Endodermal cell (in vitro differentiated cells): Measurements from ENCODE around the gene CNNM4. TPM values are rescaled to one million over a fixed set of nuclear protein-coding genes. Genes with fewer than 3 reads are reported as not detected.

ENCODE experiments used
- DNase-seq: peaks from one replicate; pipeline ENCODE4 v3.0.0-alpha.2; 2017
- H3K27ac ChIP-seq: 2 replicates; pipeline ENCODE4 v1.5.1; 2013; ENCODE audit warnings: mild to moderate bottlenecking, low read depth, low read length, moderate library complexity
- H3K27me3 ChIP-seq: 2 replicates; pipeline ENCODE4 v1.6.1; 2013; ENCODE audit warnings: mild to moderate bottlenecking, low read length, moderate library complexity; ENCODE audit not compliant: insufficient read depth, control insufficient read depth, poor library complexity, severe bottlenecking
- H3K36me3 ChIP-seq: 2 replicates; pipeline ENCODE4 v1.7.0; 2013; ENCODE audit warnings: mild to moderate bottlenecking, low read length, moderate library complexity; ENCODE audit not compliant: control insufficient read depth, insufficient read depth
- H3K4me1 ChIP-seq: one replicate; pipeline ENCODE4 v1.7.0; 2013; ENCODE audit warnings: low read length; ENCODE audit not compliant: control insufficient read depth, insufficient read depth
- H3K4me3 ChIP-seq: 2 replicates; pipeline ENCODE4 v1.5.1; 2013; ENCODE audit warnings: mild to moderate bottlenecking, low read length, moderate library complexity
- H3K9ac ChIP-seq: 2 replicates; pipeline ENCODE4 v1.6.1; 2013; ENCODE audit warnings: mild to moderate bottlenecking, low read length, moderate library complexity; ENCODE audit not compliant: poor library complexity, severe bottlenecking; ENCODE audit errors: extremely low read depth
- H3K9me3 ChIP-seq: 2 replicates; pipeline ENCODE4 v1.6.1; 2013; ENCODE audit warnings: mild to moderate bottlenecking, low read length, moderate library complexity; ENCODE audit not compliant: control insufficient read depth
- H3K27ac Mint-ChIP-seq: 2 replicates; pipeline ENCODE4 v1.8.0; 2020; ENCODE audit warnings: mixed read lengths
- H3K27me3 Mint-ChIP-seq: 2 replicates; pipeline ENCODE4 v1.8.0; 2021; ENCODE audit warnings: mild to moderate bottlenecking, mixed read lengths; ENCODE audit not compliant: insufficient read depth
- H3K36me3 Mint-ChIP-seq: 2 replicates; pipeline ENCODE4 v1.8.0; 2020; ENCODE audit warnings: low read depth, mixed read lengths
- H3K4me1 Mint-ChIP-seq: 2 replicates; pipeline ENCODE4 v1.8.0; 2020; ENCODE audit warnings: mixed read lengths
- H3K4me3 Mint-ChIP-seq: 2 replicates; pipeline ENCODE4 v1.8.0; 2020; ENCODE audit warnings: mild to moderate bottlenecking, moderate library complexity, mixed read lengths
- H3K9me3 Mint-ChIP-seq: 2 replicates; pipeline ENCODE4 v1.8.0; 2020; ENCODE audit warnings: mild to moderate bottlenecking, mixed read lengths
- WGBS, 2 experiments: methylation state at CpG; one replicate each; pipeline versions ENCODE4 v1.1.5 to v1.1.7; 2013; ENCODE audit warnings: missing lambda C conversion rate in 2 of 2, mixed read lengths in 1 of 2; ENCODE audit not compliant: insufficient coverage in 1 of 2, insufficient read length in 1 of 2; 5-methylcytosine and 5-hydroxymethylcytosine counted together
- total RNA-seq, 2 donors: library from RNA; stranded (reverse); fragmentation: NEBNext Ultra II Directional in 1 of 2; extraction: Animal tissue kit (Norgen Biotek cat#: 25700) in 1 of 2; gene quantifications; 2 replicates in 1 of 2; 3 replicates in 1 of 2; pipeline ENCODE4 v1.2.1, GENCODE V29; 2021
- TF ChIP-seq, protein P1 (sequence below): fragments of 200-600 bp; sonication (generic); conservative IDR thresholded peaks from 2 replicates; pipeline ENCODE4 v1.5.0; 2021; ENCODE audit warnings: antibody characterized with exemption, mild to moderate bottlenecking

CNNM4 gene
- total RNA-seq, 2 donors from 2014 or later: 22.3 to 27.5 TPM

DNA sequence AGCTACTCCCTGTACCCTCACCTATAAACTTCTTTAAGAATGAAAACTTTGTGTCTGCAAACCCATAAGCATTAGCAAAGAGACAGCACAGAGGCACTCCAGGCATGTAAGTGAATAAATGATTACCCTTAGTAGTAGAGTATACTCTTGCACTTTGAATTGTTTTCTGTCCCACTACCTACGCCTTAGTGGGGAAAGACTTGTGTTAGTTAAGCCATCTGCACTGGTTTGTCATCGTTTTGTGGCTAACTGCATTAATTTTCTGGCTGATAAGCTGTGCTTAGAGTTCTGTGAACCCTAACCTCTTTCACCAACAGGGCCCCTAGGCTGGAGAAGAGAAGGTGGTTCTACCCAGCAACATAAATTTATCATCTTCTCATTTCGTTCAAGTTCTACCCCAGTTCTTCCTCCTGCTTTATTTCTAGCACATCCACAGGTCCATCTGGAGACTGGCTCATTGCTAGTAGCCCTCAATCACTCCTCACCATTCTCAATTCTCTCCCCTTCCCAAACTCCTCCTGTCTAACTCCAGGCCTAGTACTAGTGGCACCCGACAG lies 21.5 kb upstream of the CNNM4 start:
- no peaks in the 10 kb centered on the region for H3K4me1 ChIP-seq
- H3K27ac Mint-ChIP-seq: peak overlapping the region; percentile 98
- no peaks in the 10 kb centered on the region for H3K27me3 Mint-ChIP-seq
- peaks cover 20% of the 10 kb centered on the region for H3K4me1 Mint-ChIP-seq
- no peaks in the 10 kb centered on the region for H3K9me3 Mint-ChIP-seq
- peak overlapping the region; percentile 81 for H3K9ac ChIP-seq
- TF ChIP-seq, protein P1, sequence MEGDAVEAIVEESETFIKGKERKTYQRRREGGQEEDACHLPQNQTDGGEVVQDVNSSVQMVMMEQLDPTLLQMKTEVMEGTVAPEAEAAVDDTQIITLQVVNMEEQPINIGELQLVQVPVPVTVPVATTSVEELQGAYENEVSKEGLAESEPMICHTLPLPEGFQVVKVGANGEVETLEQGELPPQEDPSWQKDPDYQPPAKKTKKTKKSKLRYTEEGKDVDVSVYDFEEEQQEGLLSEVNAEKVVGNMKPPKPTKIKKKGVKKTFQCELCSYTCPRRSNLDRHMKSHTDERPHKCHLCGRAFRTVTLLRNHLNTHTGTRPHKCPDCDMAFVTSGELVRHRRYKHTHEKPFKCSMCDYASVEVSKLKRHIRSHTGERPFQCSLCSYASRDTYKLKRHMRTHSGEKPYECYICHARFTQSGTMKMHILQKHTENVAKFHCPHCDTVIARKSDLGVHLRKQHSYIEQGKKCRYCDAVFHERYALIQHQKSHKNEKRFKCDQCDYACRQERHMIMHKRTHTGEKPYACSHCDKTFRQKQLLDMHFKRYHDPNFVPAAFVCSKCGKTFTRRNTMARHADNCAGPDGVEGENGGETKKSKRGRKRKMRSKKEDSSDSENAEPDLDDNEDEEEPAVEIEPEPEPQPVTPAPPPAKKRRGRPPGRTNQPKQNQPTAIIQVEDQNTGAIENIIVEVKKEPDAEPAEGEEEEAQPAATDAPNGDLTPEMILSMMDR: no peak
- H3K4me3 Mint-ChIP-seq: peak overlapping the region; percentile 97
- no peak for DNase-seq
- H3K4me3 ChIP-seq: peak overlapping the region; percentile 87
- no peaks in the 10 kb centered on the region for H3K9me3 ChIP-seq
- H3K36me3 ChIP-seq: peaks cover 34% of the 10 kb centered on the region
- H3K36me3 Mint-ChIP-seq: peaks cover 31% of the 10 kb centered on the region
- 39 to 50% methylated on average over 3 to 4 of the region's 4 CpGs for WGBS, 2 experiments
- no peaks in the 10 kb centered on the region for H3K27me3 ChIP-seq
- no peak overlapping the region for H3K27ac ChIP-seq

DNA sequence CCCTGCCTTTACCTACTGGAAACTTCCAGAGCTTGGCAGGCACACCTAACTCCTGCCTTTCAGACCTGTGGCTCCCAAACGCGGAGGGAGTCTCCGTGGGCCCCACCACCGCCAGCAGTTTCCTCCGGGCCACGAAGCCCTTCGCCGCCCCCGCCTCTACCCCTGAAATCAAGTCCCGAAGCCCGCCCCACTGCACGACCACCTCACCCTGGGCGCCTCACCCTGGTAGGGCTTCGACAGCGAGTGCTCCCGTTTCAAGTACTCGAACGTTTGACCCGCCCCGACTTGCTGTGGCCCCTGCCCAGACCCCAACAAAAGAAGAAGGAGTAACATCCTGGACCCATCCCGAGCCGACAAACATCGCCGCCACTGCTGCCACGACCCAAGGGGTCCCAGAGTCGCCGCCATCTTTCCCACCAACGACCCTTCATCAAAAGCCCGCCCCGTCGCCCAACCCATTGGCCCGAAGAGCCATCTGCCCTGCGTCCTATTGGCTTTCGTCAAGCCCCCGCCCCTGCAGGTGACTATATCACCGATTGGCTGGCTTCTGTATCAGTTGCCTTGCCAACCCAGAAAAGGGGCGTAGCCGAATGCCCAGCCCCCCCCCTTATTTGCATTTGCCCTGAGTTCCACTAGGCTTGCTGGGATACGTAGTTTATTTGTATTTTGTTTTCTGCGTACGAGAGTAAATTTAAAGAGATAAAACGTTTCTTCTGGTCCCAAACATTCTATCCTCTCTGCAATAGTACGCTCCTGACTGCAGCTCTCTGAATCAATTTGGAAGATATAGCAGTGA lies 20.9 kb upstream of the CNNM4 start, which contains the start of gene LMAN2L:
Gene LMAN2L (minus strand): TSS at position 432 of the 796 bp plus-strand sequence. CDS start 24 bp downstream, at position 408.
- Mint-ChIP-seq H3K9me3 (no peaks in the 10 kb centered on the region), H3K27me3 (no peaks in the 10 kb centered on the region), H3K27ac (peak within 1 kb of the TSS; percentile 98), H3K4me1 (peaks cover 20% of the 10 kb centered on the region), H3K4me3 (peak within 1 kb of the TSS; percentile 97), H3K36me3 (peaks cover 24% of the 10 kb centered on the region)
- Histone ChIP-seq H3K4me3 (peak within 1 kb of the TSS; percentile 87), H3K27me3 (no peaks in the 10 kb centered on the region), H3K9me3 (no peaks in the 10 kb centered on the region), H3K4me1 (no peaks in the 10 kb centered on the region), H3K36me3 (peaks cover 27% of the 10 kb centered on the region), H3K27ac (no peak within 1 kb of the TSS), H3K9ac (peak within 1 kb of the TSS; percentile 81)
- DNase-seq: peak; percentile 99
- 0% methylated on average over 11 to 43 of the region's 43 CpGs for whole genome bisulfite sequencing, 2 experiments
- TF ChIP-seq, protein P1: peak; percentile 15

DNA sequence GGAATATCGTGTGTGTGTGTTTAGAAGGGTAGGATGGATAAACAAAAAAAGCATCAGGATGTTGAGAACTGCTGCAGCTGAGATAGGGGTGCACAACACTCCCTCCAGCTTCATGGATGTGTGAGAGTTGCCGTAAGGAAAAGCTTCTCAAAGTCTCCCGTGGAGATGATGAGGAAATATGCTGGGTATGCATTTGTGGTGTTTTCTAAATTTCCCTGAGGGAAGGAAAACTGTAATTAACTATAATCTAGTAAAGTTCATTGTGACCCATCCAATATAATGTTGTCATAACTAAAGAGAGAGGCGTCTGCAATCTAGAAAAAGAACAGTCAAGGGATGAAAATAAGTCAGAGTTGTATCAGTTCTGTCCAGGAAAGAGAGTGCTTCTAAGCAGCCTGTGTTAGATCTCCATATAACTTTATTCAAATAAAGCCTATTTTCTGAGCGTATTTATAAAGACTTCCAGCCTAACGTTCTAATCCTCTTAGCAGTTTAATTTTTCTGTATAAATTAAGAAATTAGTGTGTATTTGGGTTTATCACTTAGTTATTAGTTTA lies 13.6 kb upstream of the CNNM4 start:
- H3K27ac Mint-ChIP-seq: no peak overlapping the region

More for the DNA sequence above, 13.6 kb upstream of the CNNM4 start:
- Mint-ChIP-seq H3K36me3 (no peaks in the 10 kb centered on the region), H3K4me1 (no peaks in the 10 kb centered on the region), H3K9me3 (no peaks in the 10 kb centered on the region), H3K4me3 (no peak overlapping the region), H3K27me3 (peaks cover 3% of the 10 kb centered on the region)
- Histone ChIP-seq H3K4me3 (no peak overlapping the region), H3K36me3 (no peaks in the 10 kb centered on the region), H3K4me1 (no peaks in the 10 kb centered on the region), H3K9me3 (no peaks in the 10 kb centered on the region), H3K9ac (no peak overlapping the region), H3K27me3 (no peaks in the 10 kb centered on the region), H3K27ac (no peak overlapping the region)
- 83 to 92% methylated on average over 3 to 6 of the region's 6 CpGs for WGBS, 2 experiments
- TF ChIP-seq, protein P1: no peak
- no peak for DNase-seq
